Duodenal mucosa (tissue), 2 donors: ENCODE measurements around the gene ZNF688.

ENCODE experiments used
- H3K27ac ChIP-seq: one replicate; pipeline ENCODE4 v1.7.0; 2013; ENCODE audit warnings: low read depth, low read length
- H3K27me3 ChIP-seq, 2 donors: one replicate each; pipeline ENCODE4 v1.7.0; 2013; ENCODE audit warnings: low read length in 2 of 2, control low read depth in 1 of 2; ENCODE audit not compliant: insufficient read depth in 2 of 2, control insufficient read depth in 1 of 2
- H3K36me3 ChIP-seq, 2 donors: one replicate each; pipeline ENCODE4 v1.7.0; 2013; ENCODE audit warnings: low read length in 2 of 2, control low read depth in 1 of 2; ENCODE audit not compliant: insufficient read depth in 2 of 2, control insufficient read depth in 1 of 2
- H3K4me1 ChIP-seq, 2 donors: one replicate each; pipeline ENCODE4 v1.7.0; 2013; ENCODE audit warnings: low read length in 2 of 2, control low read depth in 1 of 2; ENCODE audit not compliant: insufficient read depth in 2 of 2, control insufficient read depth in 1 of 2
- H3K4me3 ChIP-seq, 2 donors: one replicate each; pipeline ENCODE4 v1.7.0; 2013; ENCODE audit warnings: low read length in 2 of 2, low read depth in 1 of 2
- H3K9ac ChIP-seq, 2 donors: one replicate each; pipeline ENCODE4 v1.7.0; 2013; ENCODE audit warnings: low read length in 2 of 2, low read depth in 1 of 2
- H3K9me3 ChIP-seq, 2 donors: one replicate each; pipeline ENCODE4 v1.7.0; 2013; ENCODE audit warnings: low read length in 2 of 2, control low read depth in 1 of 2; ENCODE audit not compliant: control insufficient read depth in 1 of 2

ZNF688 gene

GRCh38 chr16:30585400-30586191, 14.1 kb upstream of the ZNF688 start, which contains the start of gene ZNF785:
Gene ZNF785 (minus strand): TSS chr16:30585697. CDS start chr16:30585611, 86 bp downstream.
- Histone ChIP-seq H3K27ac (peak within 1 kb of the TSS; percentile 81), H3K36me3 (peaks cover 8 to 34% of the 10 kb centered on the region in 2 donors), H3K4me3 (peak within 1 kb of the TSS; percentile 77 to 87), H3K4me1 (peaks cover 12 to 21% of the 10 kb centered on the region in 2 donors), H3K27me3 (no peaks in the 10 kb centered on the region), H3K9ac (peak within 1 kb of the TSS; percentile 81 to 90), H3K9me3 (no peaks in the 10 kb centered on the region)

- peak overlapping the region; percentile 81 for H3K27ac ChIP-seq
- H3K36me3 ChIP-seq = peaks cover 8 to 34% of the 10 kb centered on the region in 2 donors
- peaks cover 12 to 21% of the 10 kb centered on the region in 2 donors for H3K4me1 ChIP-seq
- peak overlapping the region; percentile 77 to 87 for H3K4me3 ChIP-seq
- H3K27me3 ChIP-seq = no peaks in the 10 kb centered on the region
- H3K9me3 ChIP-seq = no peaks in the 10 kb centered on the region
- peak overlapping the region; percentile 81 to 90 for H3K9ac ChIP-seq
These were observed 13.5 kb upstream of the ZNF688 start for GRCh38 chr16:30585022-30585399.

- no peak overlapping the region for H3K27ac ChIP-seq
- peaks cover 8 to 45% of the 10 kb centered on the region in 2 donors for H3K36me3 ChIP-seq
- H3K4me3 ChIP-seq = no peak overlapping the region
- no peaks in the 10 kb centered on the region for H3K9me3 ChIP-seq
- H3K9ac ChIP-seq = no peak overlapping the region
- peaks cover 12 to 21% of the 10 kb centered on the region in 2 donors for H3K4me1 ChIP-seq
- H3K27me3 ChIP-seq = no peaks in the 10 kb centered on the region
These were observed 11.3 kb upstream of the ZNF688 start for GRCh38 chr16:30582611-30583340.

- Histone ChIP-seq H3K4me3 (no peak overlapping the region), H3K9ac (no peak overlapping the region), H3K9me3 (no peaks in the 10 kb centered on the region), H3K27me3 (no peaks in the 10 kb centered on the region), H3K4me1 (peaks cover 7 to 17% of the 10 kb centered on the region in 2 donors), H3K27ac (no peak overlapping the region), H3K36me3 (peaks cover 8 to 45% of the 10 kb centered on the region in 2 donors)
These were observed 9.9 kb upstream of the ZNF688 start for GRCh38 chr16:30581457-30581856.

GRCh38 chr16:30574678-30575077, 3.2 kb upstream of the ZNF688 start:
- Histone ChIP-seq H3K9me3 (no peaks in the 10 kb centered on the region), H3K4me1 (peaks cover 18 to 19% of the 10 kb centered on the region in 2 donors), H3K36me3 (peaks cover 0 to 18% of the 10 kb centered on the region in 2 donors), H3K4me3 (no peak overlapping the region), H3K9ac (no peak overlapping the region), H3K27ac (no peak overlapping the region), H3K27me3 (no peaks in the 10 kb centered on the region)

GRCh38 chr16:30570636-30571444, 674 bp downstream of the ZNF688 start:
- Histone ChIP-seq H3K36me3 (no peaks in the 10 kb centered on the region), H3K4me3 (peak overlapping the region; percentile 87 to 89), H3K27ac (peak overlapping the region; percentile 87), H3K9me3 (no peaks in the 10 kb centered on the region), H3K4me1 (peaks cover 20 to 22% of the 10 kb centered on the region in 2 donors), H3K27me3 (no peaks in the 10 kb centered on the region), H3K9ac (peak overlapping the region; percentile 94 to 96)

GRCh38 chr16:30569746-30570635, 1.5 kb downstream of the ZNF688 start:
- no peak overlapping the region for H3K27ac ChIP-seq
- H3K9me3 ChIP-seq = no peaks in the 10 kb centered on the region
- H3K27me3 ChIP-seq = no peaks in the 10 kb centered on the region
- H3K36me3 ChIP-seq = no peaks in the 10 kb centered on the region
- H3K4me3 ChIP-seq = no peak overlapping the region
- H3K4me1 ChIP-seq = peaks cover 20 to 22% of the 10 kb centered on the region in 2 donors
- no peak overlapping the region for H3K9ac ChIP-seq

- H3K9ac ChIP-seq = no peak overlapping the region
- H3K27me3 ChIP-seq = no peaks in the 10 kb centered on the region
- no peaks in the 10 kb centered on the region for H3K36me3 ChIP-seq
- H3K4me1 ChIP-seq = peaks cover 20 to 22% of the 10 kb centered on the region in 2 donors
- H3K4me3 ChIP-seq = no peak overlapping the region
- H3K9me3 ChIP-seq = no peaks in the 10 kb centered on the region
- H3K27ac ChIP-seq = no peak overlapping the region
These were observed 2.2 kb downstream of the ZNF688 start for GRCh38 chr16:30569281-30569680.

GRCh38 chr16:30567991-30568638, 3.4 kb downstream of the ZNF688 start:
- Histone ChIP-seq H3K4me3 (no peak overlapping the region), H3K9ac (no peak overlapping the region), H3K9me3 (no peaks in the 10 kb centered on the region), H3K27me3 (no peaks in the 10 kb centered on the region), H3K4me1 (peaks cover 20 to 22% of the 10 kb centered on the region in 2 donors), H3K27ac (peak overlapping the region; percentile 1), H3K36me3 (no peaks in the 10 kb centered on the region)
